Activated T-cell treated with anti-CD3 and anti-CD28 coated beads for 4 hours (primary cell): ENCODE measurements around the gene LRRC66.

Experiments used
- DNase-seq: peaks from one replicate; pipeline ENCODE4 v3.0.0-alpha.2; 2020

Gene LRRC66

GRCh38 chr4:52012651-52013050 lies 7.5 kb downstream of the LRRC66 start:
- no peak for DNase-seq

- DNase-seq, result no peak
Measured at GRCh38 chr4:52010986-52011385, 9.2 kb downstream of the LRRC66 start.

GRCh38 chr4:52006887-52007286 lies 13.3 kb downstream of the LRRC66 start:
- DNase-seq, result no peak

- DNase-seq, result no peak
Measured at GRCh38 chr4:52005604-52006273, 14.4 kb downstream of the LRRC66 start.

GRCh38 chr4:52004414-52004813 lies 15.7 kb downstream of the LRRC66 start:
- no peak for DNase-seq

GRCh38 chr4:52001616-52002015 lies 18.5 kb downstream of the LRRC66 start:
- no peak for DNase-seq

GRCh38 chr4:51999250-51999649 lies 20.9 kb downstream of the LRRC66 start:
- DNase-seq, result no peak

- DNase-seq, result no peak
Measured at GRCh38 chr4:51998837-51999236, 21.3 kb downstream of the LRRC66 start.

GRCh38 chr4:51997647-51998046 lies 22.5 kb downstream of the LRRC66 start:
- no peak for DNase-seq

GRCh38 chr4:51995647-51996220 lies 24.4 kb downstream of the LRRC66 start:
- DNase-seq, result no peak

- DNase-seq, result no peak
Measured at GRCh38 chr4:51965862-51966261, 54.3 kb downstream of the LRRC66 start.

- DNase-seq, result no peak
Measured at GRCh38 chr4:51963841-51964517, 56.2 kb downstream of the LRRC66 start.

- no peak for DNase-seq
Measured at GRCh38 chr4:51960486-51960885, 59.7 kb downstream of the LRRC66 start.

- no peak for DNase-seq
Measured at GRCh38 chr4:51958199-51958968, 61.8 kb downstream of the LRRC66 start.
